GM21515 (cell line): ENCODE measurements around the gene MEIS1.

Experiments
- ATAC-seq: cut with Tn5 transposase; IDR thresholded peaks from one replicate; pipeline ENCODE4 v1.9.1; 2021; ENCODE audit not compliant: unreplicated experiment

Gene MEIS1

GRCh38 chr2:66506265-66506664 lies 71.3 kb downstream of the MEIS1 start:
- ATAC-seq = no peak

GRCh38 chr2:66507673-66508201 lies 72.8 kb downstream of the MEIS1 start:
- ATAC-seq = no peak

DNA sequence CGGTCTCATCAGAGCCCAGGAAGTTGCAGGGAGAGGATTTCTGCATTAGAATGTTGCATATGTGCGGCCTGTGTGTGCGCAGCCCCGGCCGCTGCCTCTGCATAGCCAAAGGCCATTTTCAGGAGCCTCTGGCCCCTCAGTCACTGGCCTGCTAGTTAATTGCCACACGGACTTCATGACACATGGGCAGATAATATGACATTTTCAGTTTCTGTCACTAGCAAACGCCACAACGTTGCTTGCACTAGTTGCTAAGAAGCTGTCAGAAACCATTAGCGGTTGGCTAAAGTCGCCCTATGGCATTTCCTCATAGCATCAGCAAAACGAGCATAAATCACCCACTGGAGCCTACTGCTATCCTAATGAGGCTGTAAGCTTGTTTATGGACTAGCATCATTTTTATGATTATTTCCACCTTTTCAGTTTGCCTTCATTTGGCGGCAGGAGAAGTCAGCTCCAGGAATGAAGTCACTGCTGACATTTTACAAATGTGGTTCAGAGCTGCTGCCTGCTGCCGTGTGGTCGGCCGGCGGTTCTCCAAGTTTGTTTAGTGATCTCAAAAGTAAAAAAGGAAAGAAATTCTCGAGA lies 73.7 kb downstream of the MEIS1 start:
- no peak for ATAC-seq

DNA sequence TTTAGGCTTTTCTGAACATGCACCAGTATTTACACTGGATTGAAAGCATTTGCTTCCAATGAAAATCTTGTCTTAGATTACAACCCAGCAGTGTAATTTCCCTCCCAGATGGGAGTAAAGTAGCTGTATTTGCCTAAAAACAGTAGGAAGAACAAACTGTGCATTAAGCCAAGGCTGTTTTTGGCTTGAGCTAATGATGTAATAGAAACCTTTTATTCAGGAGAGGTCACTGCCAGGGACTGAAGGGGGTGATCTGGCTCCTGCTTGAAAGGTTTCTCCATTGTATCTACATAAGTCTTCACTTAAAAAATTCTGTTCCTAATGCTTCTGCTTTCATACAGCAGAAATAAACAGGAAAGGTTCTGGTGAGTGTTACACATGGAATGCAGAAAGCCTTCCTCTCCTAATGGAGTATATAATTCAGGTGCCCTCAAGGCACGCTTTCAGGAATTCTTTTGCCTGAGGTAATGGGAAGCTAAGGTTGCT lies 74.4 kb downstream of the MEIS1 start:
- no peak for ATAC-seq

DNA sequence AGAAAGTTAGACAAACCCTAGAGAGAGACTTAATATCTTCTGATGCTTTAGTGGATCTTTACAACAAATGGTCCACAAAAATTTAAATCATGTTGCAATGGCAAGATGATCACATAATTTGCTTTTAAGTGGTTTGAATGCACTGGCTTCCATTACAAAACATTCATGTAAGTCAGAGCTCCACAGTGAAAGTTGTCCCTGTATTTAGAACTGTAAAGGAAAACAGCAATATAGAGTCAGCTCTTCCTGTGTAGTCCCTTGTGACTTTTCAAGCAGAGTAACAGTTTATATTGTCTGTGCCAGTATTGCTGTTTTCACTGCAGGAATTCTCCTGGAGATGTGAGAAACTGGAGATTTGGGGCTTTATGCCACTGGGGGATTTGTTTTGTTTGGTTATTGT lies 77.7 kb downstream of the MEIS1 start:
- ATAC-seq = no peak

DNA sequence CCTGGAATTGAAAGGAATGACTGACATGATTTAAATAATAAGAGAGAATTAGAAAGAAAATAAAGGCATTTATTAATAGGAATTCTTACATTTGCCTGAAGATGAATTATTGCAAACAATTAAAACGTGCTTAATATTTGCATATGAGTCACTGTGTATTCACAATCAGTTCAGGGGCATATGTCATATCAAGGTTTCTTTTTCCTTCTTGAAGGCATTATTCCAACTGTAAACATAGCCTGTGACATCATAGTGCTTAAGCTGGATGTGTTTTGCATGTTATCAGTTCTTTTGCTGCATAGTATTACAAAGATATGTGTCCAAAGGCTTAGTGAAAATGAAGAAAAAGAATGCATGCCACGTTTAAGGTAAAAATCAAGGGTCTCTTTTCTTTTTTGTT lies 80.8 kb downstream of the MEIS1 start:
- no peak for ATAC-seq

DNA sequence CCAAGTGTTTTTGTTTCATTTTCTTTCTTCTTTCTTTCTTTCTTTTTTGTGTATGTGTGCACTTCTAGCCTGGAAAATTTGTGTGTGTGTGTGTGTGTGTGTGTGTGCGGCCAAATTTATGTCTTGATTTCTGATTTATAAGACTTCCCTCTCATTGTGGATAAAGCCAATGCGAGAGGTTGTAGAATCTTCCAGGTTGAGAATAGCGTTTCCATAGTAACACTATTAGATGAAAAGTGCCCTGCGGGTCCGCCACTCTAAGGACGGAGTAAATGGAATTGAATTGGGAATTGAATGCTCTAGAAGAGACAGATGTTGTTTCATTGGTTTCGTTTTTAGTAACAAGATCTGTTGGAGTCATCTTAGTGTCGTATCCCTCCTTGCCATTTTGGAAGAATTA lies 81.6 kb downstream of the MEIS1 start:
- ATAC-seq = no peak

DNA sequence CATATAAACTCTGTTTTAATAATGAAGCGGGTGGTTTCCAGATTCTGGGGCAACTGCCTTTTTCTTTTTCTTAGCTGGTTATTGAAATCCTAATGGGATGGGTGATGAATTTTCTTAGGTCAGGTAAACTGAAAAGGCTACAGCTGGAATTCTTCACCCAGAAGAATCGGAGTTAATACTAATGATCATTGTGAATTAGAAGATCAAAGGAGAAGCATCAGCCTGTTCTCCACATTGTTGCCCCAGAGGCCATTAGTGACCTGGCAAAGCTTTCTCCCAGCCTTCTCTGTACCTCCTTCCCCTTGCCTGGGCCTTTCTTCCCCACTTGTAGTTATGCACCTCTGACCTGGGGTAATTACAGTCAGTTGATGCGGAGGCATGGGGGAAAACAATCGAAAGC lies 82.8 kb downstream of the MEIS1 start:
- no peak for ATAC-seq

- ATAC-seq = no peak
Observed at GRCh38 chr2:66519264-66519843, 84.4 kb downstream of the MEIS1 start.

GRCh38 chr2:66521291-66521922 lies 86.5 kb downstream of the MEIS1 start:
- no peak for ATAC-seq

GRCh38 chr2:66522611-66523376 lies 87.9 kb downstream of the MEIS1 start:
- no peak for ATAC-seq

DNA sequence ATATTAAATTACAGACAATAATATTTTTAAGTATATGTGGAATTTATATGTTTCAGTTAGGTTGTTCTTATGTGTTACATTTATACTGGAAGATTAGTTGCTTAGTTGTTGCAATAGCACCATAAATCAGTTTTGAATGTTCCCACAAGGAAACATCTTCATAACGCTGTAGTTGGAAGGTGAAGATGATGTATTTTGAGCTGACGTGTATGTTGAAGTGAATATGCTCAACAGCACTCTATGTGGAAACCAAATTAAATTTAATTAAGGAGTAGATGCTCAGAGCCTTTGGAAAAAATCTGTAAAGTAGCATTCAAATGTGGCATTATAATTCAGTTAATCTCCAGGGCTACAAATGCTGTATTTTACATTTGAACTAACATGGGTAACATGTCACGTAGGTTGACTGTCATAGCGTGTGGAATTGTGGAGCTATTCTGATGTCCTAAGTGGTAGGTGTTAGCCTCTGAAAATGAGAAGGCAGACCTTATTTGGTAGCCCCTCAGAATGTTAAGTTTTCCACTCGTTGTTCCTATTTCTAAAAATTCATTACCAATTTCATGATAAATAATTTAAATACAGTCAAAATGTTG lies 88.5 kb downstream of the MEIS1 start:
- no peak for ATAC-seq

GRCh38 chr2:66523990-66524389 lies 89.1 kb downstream of the MEIS1 start:
- no peak for ATAC-seq

DNA sequence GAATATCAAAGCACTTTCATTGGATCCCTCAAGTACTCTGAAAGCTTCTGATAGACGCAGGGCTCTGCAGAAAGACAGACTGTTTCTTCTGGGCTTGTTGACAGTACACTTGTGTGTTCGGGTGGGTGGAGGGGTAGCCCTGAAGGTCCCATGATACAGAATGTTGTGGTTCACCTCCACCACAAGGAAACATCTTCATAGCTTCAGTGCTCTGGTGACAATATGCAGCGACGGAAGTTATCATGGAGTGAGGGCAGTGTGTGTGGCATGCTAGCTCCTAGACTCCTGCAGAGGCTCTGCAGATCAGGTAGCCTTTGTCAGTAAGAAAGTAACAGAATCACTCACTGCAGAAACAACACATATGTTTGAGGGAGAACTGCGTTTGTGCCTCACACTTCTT lies 90.7 kb downstream of the MEIS1 start:
- ATAC-seq = no peak

- no peak for ATAC-seq
Observed at GRCh38 chr2:66526180-66526579, 91.3 kb downstream of the MEIS1 start.

- no peak for ATAC-seq
Observed at GRCh38 chr2:66528974-66529724, 94.2 kb downstream of the MEIS1 start.

- ATAC-seq = no peak
Observed at GRCh38 chr2:66530651-66531050, 95.7 kb downstream of the MEIS1 start.

DNA sequence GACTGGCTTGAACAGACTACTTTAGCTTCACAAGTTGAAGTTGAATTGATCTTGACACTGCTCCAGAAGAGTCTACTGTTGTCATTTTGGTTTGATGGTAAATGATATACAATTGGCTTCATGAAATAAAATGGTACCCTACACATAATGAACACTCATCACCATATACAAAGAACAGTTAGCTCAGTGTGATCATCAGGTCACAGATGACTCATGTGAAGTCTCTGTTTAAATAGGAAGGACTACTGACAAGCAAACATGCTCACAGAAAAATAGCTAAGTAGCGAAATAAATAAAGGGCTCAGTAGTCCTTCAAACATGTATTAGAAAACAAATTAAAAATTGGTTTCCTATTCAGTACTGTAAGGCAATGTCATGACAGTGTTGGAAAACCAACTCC lies 96.2 kb downstream of the MEIS1 start:
- no peak for ATAC-seq

- ATAC-seq = no peak
Observed at GRCh38 chr2:66531567-66531966, 96.6 kb downstream of the MEIS1 start.
